ENCODE data around the gene BICC1.

- TF ChIP-seq CTCF (IDR thresholded peaks at IDR 0.05; ENCODE audit: low read depth, low read length) = no peak
- no peak for TF ChIP-seq POLR2A (IDR thresholded peaks at IDR 0.05; ENCODE audit: extremely low read depth, insufficient read length)
Measured at GRCh38 chr10:58820861-58821751, 308.4 kb downstream of the BICC1 start.
